Keratinocyte (primary cell): ENCODE data around the gene CELF5. TPM values are rescaled to one million over a fixed set of nuclear protein-coding genes. Genes with fewer than 3 reads are reported as not detected.

ENCODE experiments used
- DNase-seq: peaks from one replicate; pipeline ENCODE4 v3.0.0-alpha.2; 2011; ENCODE audit warnings: low read depth, missing footprints, low spot score
- FAIRE-seq: peaks from 2 replicates; lab custom pipeline; 2011; peaks lifted over from hg19 to GRCh38; lab: Jason Lieb, UNC
- H2AFZ ChIP-seq: 2 replicates; pipeline ENCODE4 v1.6.0; 2012; ENCODE audit warnings: low read length, control low read depth, inconsistent platforms; ENCODE audit not compliant: control insufficient read depth
- H3K27ac ChIP-seq: 2 replicates; pipeline ENCODE4 v1.5.1; 2011; ENCODE audit warnings: low read length; ENCODE audit not compliant: control insufficient read depth, insufficient read depth
- H3K27me3 ChIP-seq: 3 replicates; pipeline ENCODE4 v1.6.0; 2011; ENCODE audit warnings: low read length; ENCODE audit not compliant: control insufficient read depth, insufficient read depth; ENCODE audit errors: extremely low read depth
- H3K36me3 ChIP-seq, 2 experiments: 2 replicates in 1 of 2; 3 replicates in 1 of 2; pipeline ENCODE4 v1.5.1; 2011; ENCODE audit warnings: low read length in 2 of 2, mild to moderate bottlenecking in 1 of 2; ENCODE audit not compliant: control insufficient read depth in 2 of 2, insufficient read depth in 2 of 2; ENCODE audit errors: extremely low read depth in 1 of 2
- H3K4me1 ChIP-seq: 3 replicates; pipeline ENCODE4 v1.5.1; 2011; ENCODE audit warnings: low read length; ENCODE audit not compliant: control insufficient read depth, insufficient read depth; ENCODE audit errors: extremely low read depth
- H3K4me2 ChIP-seq: 3 replicates; pipeline ENCODE4 v1.6.0; 2011; ENCODE audit warnings: low read depth, low read length; ENCODE audit not compliant: control insufficient read depth, insufficient read depth; ENCODE audit errors: extremely low read depth
- H3K4me3 ChIP-seq, 3 experiments: fragments of 200-600 bp in 1 of 3; sonication (generic) in 1 of 3; 2 replicates in 2 of 3; 3 replicates in 1 of 3; pipeline ENCODE4 v1.5.1; 2011 to 2016; ENCODE audit warnings: low read length in 3 of 3, mild to moderate bottlenecking in 3 of 3, control low read depth in 2 of 3, inconsistent platforms in 1 of 3, low read depth in 1 of 3, mixed read lengths in 1 of 3, mixed run types in 1 of 3, moderate library complexity in 1 of 3; ENCODE audit not compliant: control insufficient read depth in 2 of 3, insufficient read depth in 2 of 3; ENCODE audit errors: extremely low read depth in 1 of 3
- H3K79me2 ChIP-seq: 2 replicates; pipeline ENCODE4 v1.6.0; 2012; ENCODE audit warnings: low read length; ENCODE audit not compliant: control insufficient read depth, insufficient read depth
- H3K9ac ChIP-seq: 3 replicates; pipeline ENCODE4 v1.6.0; 2011; ENCODE audit warnings: low read length; ENCODE audit not compliant: control insufficient read depth, insufficient read depth; ENCODE audit errors: extremely low read depth
- H3K9me1 ChIP-seq: 3 replicates; pipeline ENCODE4 v1.6.0; 2011; ENCODE audit warnings: low read length; ENCODE audit not compliant: control insufficient read depth, insufficient read depth; ENCODE audit errors: extremely low read depth
- H3K9me3 ChIP-seq: 2 replicates; pipeline ENCODE4 v1.5.1; 2012; ENCODE audit warnings: low read depth, low read length; ENCODE audit not compliant: control insufficient read depth
- H4K20me1 ChIP-seq: 3 replicates; pipeline ENCODE4 v1.6.0; 2011; ENCODE audit warnings: low read length; ENCODE audit not compliant: control insufficient read depth, insufficient read depth; ENCODE audit errors: extremely low read depth
- CTCF ChIP-seq, 3 experiments: IDR thresholded peaks in 1 of 3; conservative IDR thresholded peaks in 1 of 3; optimal IDR thresholded peaks in 1 of 3; 2 replicates in 2 of 3; 3 replicates in 1 of 3; pipeline versions ENCODE3 to v1.5.1; 2011; ENCODE audit warnings: low read length in 3 of 3, mild to moderate bottlenecking in 3 of 3, moderate library complexity in 2 of 3, control low read depth in 1 of 3, inconsistent platforms in 1 of 3; ENCODE audit not compliant: insufficient read depth in 2 of 3; ENCODE audit errors: extremely low read depth in 1 of 3
- EZH2 ChIP-seq: IDR thresholded peaks from one replicate; pipeline ENCODE4 v1.6.1; 2012; ENCODE audit warnings: inconsistent platforms, mild to moderate bottlenecking, low read length, moderate library complexity
- dilution Hi-C: fragments of 300-500 bp; cut with MboI; formaldehyde crosslinking; loops from one replicate; pipeline ENCODE4 v1.7.0; 2020; ENCODE audit warnings: low sequenced_read_pairs; ENCODE audit not compliant: extremely low pct_ligation_motif_present
- polyA plus RNA-seq, 5 experiments: library from polyadenylated mRNA; depleted of rRNA in 3 of 5; stranded (reverse) in 3 of 5; stranded (forward) in 1 of 5; unstranded in 1 of 5; fragments of >200 nt; gene quantifications; 1 replicate in 1 of 5; 2 replicates in 3 of 5; 3 replicates in 1 of 5; pipeline versions ENCODE4 v1.2.1 to v1.2.3, GENCODE V29; 2011 to 2012; ENCODE audit warnings: missing spikeins in 2 of 5, low read depth in 1 of 5, low replicate concordance in 1 of 5

The CELF5 gene
- polyA plus RNA-seq, 1 donor (not counting 4 experiments of a cell fraction or from before 2014, with no cell fraction given), result 0.04 TPM

- no peak overlapping the region for H2AFZ ChIP-seq
- peak overlapping the region in 1 of 3 experiments; percentile 22 for H3K4me3 ChIP-seq
- FAIRE-seq, result peak; percentile 86
These were observed 47.6 kb upstream of the CELF5 start for GRCh38 chr19:3176715-3177501.

GRCh38 chr19:3178377-3178972 is 46.0 kb upstream of the CELF5 start, which contains the start of gene S1PR4:
S1PR4 (plus strand) TSS chr19:3178769; CDS start chr19:3178793, 24 bp downstream.
- Histone ChIP-seq H3K4me3 (no peak within 1 kb of the TSS), H3K27ac (peak within 1 kb of the TSS; percentile 95), H3K9ac (peak within 1 kb of the TSS; percentile 82)

More at GRCh38 chr19:3176715-3177501, 47.6 kb upstream of the CELF5 start:
- Histone ChIP-seq H3K9me3 (no peaks in the 10 kb centered on the region), H3K79me2 (no peaks in the 10 kb centered on the region), H3K9me1 (no peaks in the 10 kb centered on the region), H3K4me1 (peaks cover 30% of the 10 kb centered on the region), H3K4me2 (peak overlapping the region; percentile 54), H3K27me3 (no peaks in the 10 kb centered on the region), H3K9ac (peak overlapping the region; percentile 82), H3K27ac (peak overlapping the region; percentile 95), H3K36me3 (no peaks in the 10 kb centered on the region), H4K20me1 (no peaks in the 10 kb centered on the region)
- TF ChIP-seq EZH2, result no peak
- no peak for TF ChIP-seq CTCF (optimal IDR thresholded peaks at IDR 0.05 in 1 of 3, IDR thresholded peaks at IDR 0.05 in 1 of 3, conservative IDR thresholded peaks at IDR 0.05 in 1 of 3; ENCODE audit: extremely low read depth in 1 of 3, insufficient read depth in 2 of 3, low read length in 3 of 3)
- dilution Hi-C loops, result no loop called here
- DNase-seq, result no peak

More at GRCh38 chr19:3178377-3178972, 46.0 kb upstream of the CELF5 start, which contains the start of gene S1PR4:
- no peaks in the 10 kb centered on the region for H3K27me3 ChIP-seq
- no peaks in the 10 kb centered on the region for H3K9me1 ChIP-seq
- dilution Hi-C loops, result no loop called here
- no peaks in the 10 kb centered on the region for H4K20me1 ChIP-seq
- no peak within 1 kb of the TSS for H2AFZ ChIP-seq
- FAIRE-seq (no peak), DNase-seq (no peak)
- peaks cover 25% of the 10 kb centered on the region for H3K4me1 ChIP-seq
- no peaks in the 10 kb centered on the region for H3K79me2 ChIP-seq
- H3K4me2 ChIP-seq, result no peak within 1 kb of the TSS
- TF ChIP-seq CTCF (optimal IDR thresholded peaks at IDR 0.05 in 1 of 3, IDR thresholded peaks at IDR 0.05 in 1 of 3, conservative IDR thresholded peaks at IDR 0.05 in 1 of 3; ENCODE audit: extremely low read depth in 1 of 3, insufficient read depth in 2 of 3, low read length in 3 of 3) (no peak), EZH2 (no peak)
- no peaks in the 10 kb centered on the region for H3K9me3 ChIP-seq
- no peaks in the 10 kb centered on the region for H3K36me3 ChIP-seq
